Prostate gland (tissue), 2 donors: ENCODE measurements around the gene HOXA13.

Experiments
- POLR2A ChIP-seq: fragments of 450-650 bp; IDR thresholded peaks from one replicate; pipeline ENCODE4 v1.6.1; 2016; ENCODE audit warnings: antibody characterized with exemption, mild to moderate bottlenecking
- TF ChIP-seq, protein P1 (sequence below), 4 experiments: fragments of 200-600 bp in 2 of 4; fragments of 450-650 bp in 2 of 4; sonication (generic) in 2 of 4; IDR thresholded peaks; 1 replicate in 3 of 4; 2 replicates in 1 of 4; pipeline ENCODE4 v1.5.1; 2016 to 2019; ENCODE audit warnings: antibody characterized with exemption in 4 of 4, mild to moderate bottlenecking in 2 of 4, moderate library complexity in 2 of 4

DNA sequence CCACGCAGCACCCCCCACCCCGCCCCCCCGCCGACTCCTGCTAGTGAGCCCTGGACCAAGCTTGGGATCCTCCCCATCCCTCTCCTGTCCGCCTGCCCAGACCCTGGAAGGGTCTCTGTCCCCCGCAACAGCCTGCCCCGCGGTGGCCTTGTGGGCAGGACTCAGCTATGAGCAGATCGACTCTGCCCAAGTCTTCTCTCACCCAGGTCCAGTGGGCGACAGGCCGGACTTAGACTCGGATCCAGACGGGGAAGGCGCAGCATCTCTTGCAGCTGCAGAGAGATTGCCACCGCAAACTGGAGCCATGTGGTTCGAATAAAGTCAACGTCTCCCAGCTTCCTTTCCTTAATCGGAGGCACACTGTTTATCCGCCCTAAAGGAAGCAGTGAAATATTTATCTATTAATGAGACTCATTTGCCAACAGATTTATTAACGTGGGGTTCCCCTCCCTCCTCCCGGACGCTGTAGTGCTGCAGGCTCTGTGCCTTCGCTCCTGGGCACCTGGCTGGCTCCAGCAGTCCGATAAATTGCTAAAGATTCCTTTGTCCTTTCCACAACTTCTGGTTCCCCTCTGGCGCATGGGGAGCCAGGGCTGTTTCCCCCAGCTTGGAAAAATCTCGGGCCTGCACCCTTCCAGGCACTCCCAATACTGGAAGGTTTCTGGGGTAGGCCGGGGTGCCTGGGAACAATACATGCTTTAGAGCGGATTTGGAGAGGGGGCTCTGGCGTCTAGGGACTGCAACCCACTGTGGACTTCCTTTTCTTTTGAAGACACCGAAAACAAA lies 42.8 kb downstream of the HOXA13 start:
- TF ChIP-seq, protein P1, sequence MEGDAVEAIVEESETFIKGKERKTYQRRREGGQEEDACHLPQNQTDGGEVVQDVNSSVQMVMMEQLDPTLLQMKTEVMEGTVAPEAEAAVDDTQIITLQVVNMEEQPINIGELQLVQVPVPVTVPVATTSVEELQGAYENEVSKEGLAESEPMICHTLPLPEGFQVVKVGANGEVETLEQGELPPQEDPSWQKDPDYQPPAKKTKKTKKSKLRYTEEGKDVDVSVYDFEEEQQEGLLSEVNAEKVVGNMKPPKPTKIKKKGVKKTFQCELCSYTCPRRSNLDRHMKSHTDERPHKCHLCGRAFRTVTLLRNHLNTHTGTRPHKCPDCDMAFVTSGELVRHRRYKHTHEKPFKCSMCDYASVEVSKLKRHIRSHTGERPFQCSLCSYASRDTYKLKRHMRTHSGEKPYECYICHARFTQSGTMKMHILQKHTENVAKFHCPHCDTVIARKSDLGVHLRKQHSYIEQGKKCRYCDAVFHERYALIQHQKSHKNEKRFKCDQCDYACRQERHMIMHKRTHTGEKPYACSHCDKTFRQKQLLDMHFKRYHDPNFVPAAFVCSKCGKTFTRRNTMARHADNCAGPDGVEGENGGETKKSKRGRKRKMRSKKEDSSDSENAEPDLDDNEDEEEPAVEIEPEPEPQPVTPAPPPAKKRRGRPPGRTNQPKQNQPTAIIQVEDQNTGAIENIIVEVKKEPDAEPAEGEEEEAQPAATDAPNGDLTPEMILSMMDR (IDR thresholded peaks at IDR 0.05): no peak
- TF ChIP-seq POLR2A: no peak
